T-helper 2 cell (primary cell): ENCODE results near the gene ALDH7A1.
"Not testable (repeated sequence)": the region's sequence is repeated elsewhere in the genome, so short reads cannot be mapped to it uniquely, and the experiment has no call there.

ENCODE experiments used
- DNase-seq, 5 experiments: peaks; one replicate each; pipeline versions ENCODE4 v3.0.0 to v3.0.0-alpha.2; 2012 to 2022

Gene ALDH7A1

DNA sequence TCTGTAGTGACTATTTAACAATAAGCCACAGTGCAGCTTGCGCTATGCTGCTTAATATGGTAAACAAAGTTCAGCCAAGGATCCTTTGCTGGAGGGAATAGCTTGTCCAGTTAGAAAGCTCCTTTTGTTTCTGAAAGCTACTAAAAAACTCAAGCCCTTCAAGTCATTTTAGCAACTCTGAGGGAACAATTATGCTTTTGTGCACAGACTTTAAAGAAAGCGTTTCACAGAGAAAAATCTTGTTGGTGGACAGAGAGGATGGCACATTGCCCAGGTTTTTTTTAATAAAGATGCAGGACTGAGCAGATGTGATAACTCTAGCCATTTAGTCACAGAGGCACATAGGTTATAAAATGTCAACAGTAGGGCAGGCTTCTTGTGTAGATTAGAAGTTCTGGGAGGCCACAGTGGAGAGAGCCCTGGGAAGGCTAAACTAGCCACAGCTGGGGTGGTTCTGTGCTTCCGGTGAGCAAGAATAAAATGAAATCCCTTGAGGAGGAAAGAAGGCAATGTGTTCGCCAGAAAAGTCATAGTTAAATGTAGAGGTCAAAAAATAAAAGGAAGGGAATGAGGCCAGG is 63.4 kb downstream of the ALDH7A1 start:
- no peak for DNase-seq

DNA sequence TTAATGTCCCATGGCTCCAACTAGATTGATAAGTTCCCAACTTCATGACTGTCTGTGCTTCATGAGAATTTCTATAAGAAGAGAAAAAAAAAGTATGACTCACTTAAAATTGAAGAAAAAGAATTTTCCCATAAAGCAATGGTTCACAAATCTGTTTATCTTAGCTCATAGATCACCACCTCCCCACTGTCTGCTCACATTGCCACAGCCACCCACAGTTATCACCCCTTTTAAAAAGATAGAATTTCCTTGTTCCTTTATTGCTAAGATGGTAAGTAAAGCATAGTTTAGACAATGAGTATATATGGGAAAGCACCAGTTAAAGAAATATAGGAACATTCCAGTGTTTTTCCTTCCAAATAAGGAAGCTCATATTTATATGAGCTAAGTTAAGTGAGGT is 67.1 kb downstream of the ALDH7A1 start:
- no peak for DNase-seq

DNA sequence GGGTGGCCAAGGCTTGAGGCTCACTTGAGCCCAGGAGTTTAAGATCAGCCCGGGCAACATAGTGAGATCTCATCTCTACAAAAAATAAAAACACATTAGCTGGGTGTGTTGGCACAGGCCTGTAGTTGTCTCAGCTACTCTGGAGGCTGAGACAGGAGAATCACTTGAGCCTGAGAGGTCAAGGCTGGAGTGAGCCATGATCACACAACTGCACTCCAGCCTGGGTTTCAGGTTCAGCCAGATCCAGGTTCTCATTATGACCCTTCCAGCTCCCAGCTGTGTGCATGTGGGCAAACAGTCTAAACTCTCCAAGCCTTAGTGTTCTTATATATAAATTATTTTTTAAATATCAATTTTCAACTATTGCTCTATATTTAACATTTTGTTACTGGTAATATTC is 67.9 kb downstream of the ALDH7A1 start:
- DNase-seq: no peak

DNA sequence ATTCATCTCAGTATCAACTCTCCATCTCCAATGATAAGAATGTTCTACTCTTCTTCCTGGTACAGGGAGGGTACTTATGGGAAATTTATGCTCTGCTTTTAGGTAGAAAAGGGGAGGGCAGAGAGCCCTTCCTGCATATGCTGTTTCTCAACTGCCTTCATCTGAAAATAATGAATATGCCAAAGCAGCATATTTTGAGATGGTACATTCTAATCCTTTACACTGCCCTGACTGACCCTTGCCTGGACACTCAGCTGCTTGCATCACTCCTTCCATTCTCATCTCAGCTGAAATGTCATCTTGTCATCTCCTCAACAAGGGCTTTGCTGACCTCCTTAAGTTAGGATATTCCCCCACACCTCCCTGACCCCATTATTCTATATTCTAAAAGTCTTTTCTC is 68.5 kb downstream of the ALDH7A1 start:
- DNase-seq: no peak

DNA sequence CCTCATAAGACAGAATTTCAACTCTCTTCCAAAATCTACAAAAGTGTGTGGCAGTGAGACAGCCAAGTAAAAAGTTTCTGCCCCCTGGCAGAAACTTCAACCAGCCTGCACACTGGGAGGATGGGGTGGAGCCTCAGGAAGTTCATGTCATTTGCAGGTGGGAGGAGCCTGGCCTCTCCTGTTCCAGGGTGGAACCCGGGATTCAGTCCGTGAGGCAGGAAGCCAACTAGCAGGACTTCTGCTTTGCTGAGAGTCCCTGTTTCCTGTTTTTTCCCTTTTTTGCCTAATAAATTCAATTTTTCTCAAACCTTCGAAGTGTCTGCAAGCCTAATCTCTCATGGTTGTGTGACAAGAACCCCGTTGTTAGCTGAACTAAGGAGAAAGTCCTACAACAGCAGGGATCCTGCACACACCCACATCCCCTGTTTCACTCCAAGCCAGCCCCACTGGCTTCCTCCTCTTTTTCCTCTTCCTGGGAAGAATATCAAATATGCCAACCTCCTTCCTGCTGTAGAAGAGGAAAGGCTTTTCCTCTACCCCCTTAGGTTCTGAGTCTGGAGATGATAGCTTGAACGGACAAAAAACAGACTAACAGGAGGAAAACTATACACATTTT is 69.3 kb downstream of the ALDH7A1 start:
- no peak for DNase-seq

DNA sequence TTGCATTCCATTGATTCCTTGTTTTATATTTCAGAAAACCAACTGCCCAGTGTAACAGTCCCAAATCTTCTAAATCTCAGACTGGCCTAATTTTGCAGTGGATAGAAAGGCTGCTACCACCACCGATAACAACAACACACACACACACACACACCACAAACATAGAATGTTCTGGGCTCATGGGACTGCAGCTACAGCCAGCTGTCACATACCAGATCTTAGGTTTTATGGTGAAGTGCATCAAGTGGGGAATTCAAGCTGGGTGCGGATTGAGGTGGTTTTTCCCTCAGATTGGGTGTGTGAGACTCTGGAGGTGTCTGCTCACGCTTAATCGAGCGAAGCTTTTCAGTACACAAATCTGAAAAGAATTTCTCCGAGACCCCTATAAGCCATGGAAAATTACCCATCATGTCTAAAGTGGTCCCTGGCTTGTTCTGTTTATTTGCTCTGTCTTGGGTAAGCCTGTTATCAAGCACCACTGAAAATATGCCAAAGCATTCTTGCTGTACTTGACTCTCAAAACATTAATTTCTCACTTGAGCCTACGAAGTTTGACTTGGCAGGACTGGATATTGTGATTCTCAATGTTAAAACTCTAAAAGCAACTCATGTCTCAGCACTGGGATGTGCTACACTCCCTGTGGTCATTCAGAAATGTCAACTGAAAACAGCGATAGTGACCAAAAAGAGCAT is 71.1 kb downstream of the ALDH7A1 start:
- DNase-seq: no peak

DNA sequence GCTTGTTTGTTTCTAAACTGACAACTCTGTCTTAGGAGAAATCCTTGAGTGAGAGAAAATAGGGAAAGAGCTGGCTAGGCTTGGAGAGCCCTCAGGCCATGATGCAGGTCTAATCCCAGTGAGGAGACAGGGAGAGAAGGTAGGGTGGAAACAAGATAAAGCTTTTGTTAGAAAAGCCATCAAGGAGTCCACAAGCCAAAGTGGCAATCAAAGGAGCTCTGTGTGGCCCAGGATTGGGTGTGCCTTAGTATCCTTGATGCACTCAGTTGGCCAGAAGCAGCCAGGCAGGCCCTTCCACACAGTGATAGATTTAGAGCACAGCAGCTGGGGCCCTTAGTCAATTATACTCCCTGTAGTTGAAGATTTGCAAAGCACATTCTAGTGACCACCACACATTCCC is 73.9 kb downstream of the ALDH7A1 start:
- no peak for DNase-seq

DNA sequence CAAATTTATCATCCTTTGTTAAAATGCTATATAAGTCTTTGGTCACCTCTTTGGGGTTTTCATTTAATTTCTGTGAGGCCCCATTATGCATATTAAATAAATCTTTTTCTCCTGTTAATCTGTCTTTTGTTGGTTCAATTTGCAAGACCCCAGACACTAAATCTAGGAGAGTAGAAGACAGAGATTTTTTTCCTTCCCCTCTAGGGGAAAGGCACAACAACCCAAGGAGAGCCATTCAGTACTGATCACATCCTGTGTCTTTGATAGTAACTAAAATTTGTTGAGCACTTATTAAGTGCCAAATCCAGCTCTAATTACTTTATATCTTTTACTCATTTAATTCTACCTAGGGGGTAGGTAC is 74.4 kb downstream of the ALDH7A1 start:
- DNase-seq: no peak

DNA sequence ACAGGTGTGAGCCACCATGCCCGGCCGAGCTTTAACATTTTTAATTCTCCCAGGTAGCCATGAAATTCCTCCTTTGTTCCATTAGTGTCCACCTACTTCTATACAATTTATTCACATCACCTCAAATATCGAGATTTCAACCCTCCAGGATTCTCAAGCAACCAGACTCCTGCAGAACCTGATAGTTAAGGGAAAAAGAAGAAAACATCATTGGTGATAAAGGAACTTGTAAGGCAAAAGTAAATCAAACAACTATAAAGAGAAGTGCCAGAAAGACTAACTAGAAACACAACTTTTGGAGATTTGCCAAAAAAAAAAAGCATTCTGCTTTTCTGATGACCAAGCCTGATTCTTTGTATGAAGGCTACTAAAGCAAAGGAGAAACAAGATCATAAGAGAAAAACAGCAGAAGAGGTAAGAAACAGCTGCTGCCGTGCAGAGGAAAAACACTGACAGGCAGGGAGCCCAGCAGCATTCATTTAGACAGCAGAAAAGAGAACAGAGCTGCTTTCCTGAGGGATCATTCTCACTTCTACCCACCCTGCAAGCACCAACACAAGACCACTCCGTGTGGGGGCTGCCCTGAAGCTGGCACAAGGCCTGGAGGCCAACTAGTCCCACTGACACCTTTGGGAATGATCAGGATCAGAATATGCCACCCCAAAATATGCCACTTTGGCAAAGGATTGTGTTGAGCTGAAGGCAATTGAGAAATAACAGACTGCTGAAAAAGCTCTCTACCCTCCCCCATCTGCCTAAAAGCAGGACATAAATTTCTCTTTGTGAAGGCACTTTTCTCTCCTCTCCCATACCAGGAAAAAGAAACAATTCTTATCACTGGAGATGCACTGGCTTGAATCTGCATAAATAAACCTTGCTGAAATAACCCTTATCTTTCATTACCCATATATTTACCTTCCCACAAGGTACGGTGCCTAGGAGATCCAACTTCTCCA is 75.1 kb downstream of the ALDH7A1 start:
- DNase-seq: no peak

DNA sequence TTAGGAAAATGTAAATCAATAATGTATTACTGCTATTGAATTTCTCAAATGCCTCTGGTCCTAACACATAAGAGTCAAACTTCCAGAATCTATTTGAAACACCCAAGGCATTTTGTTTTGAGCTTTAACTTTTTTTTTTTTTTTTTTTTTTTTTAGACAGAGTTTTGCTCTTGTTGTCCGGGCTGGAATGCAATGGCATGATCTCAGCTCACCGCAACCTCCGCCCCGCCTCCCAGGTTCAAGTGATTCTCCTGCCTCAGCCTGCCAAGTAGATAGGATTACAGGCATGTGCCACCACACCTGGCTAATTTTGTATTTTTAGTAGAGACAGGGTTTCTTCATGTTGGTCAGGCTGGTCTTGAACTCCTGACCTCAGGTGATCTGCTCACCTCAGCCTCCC is 75.8 kb downstream of the ALDH7A1 start:
- not testable (repeated sequence) for DNase-seq

DNA sequence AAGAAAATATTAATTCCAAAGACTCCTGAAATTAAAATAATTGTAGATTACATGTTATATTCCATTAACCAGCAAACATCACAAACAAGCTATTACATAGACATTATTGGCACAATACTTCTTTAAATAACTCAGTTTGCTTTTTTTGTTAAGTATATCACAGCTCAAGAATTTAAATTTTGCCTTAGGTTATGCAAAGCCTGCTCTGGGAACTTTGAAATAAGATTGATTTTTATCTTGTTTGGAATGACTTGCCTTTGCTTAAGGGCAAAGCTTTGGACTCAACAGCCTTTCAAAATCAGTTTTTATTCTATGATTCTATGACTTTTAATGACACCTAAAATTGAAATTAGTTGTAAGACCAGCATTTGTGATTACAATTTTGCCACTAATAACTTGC is 78.2 kb downstream of the ALDH7A1 start:
- no peak for DNase-seq

DNA sequence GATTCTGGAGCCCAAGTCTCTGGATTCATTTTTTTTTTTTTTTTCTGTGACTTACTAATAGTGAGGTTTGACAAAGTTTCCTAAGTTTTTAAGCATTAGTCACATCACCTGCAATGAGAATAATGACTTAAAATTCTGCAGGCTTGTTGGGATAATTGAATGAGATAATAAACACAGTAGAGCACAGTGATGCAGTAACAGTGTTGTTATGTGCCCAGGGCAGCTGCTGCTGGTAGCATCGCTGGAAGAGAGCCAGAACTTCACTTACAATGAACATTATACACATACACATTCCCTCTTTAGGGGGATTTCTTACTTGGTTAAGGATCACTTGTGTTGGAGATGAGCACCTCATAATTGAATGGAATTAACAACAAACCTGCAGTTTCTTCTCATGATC is 78.9 kb downstream of the ALDH7A1 start:
- no peak for DNase-seq

DNA sequence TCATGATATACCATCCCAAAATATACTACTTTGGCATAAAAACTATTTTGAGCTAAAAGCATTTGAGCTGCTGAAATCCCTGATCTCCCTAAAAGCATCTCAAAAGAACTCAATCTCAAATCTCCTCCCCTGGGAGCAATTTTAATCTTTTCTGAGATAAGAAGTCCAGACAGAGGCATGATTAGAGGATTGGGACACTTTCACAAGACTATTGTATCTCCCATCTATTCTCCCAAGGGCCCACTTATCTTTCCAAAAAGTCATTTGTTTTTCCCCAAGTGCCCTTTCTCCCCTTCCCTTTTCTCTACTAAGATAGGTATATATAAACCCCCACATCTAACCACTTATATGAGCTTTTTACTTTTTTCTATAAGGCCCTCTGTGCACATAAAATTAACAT is 79.7 kb downstream of the ALDH7A1 start:
- DNase-seq: no peak

DNA sequence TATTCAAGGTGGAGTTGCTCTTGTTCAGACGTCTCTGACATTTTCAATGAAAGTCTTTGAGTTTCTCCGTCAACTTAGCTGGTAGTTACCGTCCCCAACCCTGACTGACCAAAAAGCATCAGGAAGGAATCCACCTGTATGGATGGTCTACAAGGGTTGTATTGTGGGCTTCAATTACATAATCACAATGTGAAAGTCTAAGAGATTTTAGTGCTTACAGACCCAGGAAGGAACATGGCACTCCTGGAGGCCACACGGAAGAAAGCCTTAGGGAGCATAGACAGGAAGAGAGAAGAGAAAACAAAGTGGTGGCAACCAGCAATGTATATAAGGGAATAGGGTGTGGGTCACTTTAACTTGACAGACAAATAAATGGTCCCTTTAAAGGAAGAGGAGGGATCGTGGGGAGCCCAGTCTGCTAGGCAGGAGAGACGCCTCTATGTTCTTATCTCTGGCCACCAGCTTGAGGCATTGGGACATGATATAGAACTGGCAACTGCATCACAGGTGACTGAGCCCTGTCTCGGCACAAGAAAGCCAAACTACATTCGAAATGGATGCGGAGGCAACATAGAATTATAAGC is 80.4 kb downstream of the ALDH7A1 start:
- no peak for DNase-seq

DNA sequence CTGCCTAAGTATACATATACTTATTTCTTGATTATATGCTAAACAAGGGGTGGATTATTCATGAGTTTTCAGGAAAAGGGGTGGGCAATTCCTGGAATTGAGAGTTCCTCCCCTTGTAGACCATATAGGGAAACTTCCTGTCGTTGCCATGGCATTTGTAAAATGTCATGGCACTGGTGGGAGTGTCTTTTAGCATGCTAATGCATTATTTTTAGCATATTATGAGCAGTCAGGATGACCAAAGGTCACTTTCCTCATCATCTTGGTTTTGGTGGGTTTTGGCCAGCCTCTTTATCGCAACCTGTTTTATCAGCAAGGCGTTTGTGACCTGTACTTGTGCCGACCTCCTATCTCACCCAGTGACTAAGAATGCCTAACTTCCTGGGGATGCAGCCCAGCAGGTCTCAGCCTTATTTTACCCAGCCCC is 80.9 kb downstream of the ALDH7A1 start:
- no peak for DNase-seq

DNA sequence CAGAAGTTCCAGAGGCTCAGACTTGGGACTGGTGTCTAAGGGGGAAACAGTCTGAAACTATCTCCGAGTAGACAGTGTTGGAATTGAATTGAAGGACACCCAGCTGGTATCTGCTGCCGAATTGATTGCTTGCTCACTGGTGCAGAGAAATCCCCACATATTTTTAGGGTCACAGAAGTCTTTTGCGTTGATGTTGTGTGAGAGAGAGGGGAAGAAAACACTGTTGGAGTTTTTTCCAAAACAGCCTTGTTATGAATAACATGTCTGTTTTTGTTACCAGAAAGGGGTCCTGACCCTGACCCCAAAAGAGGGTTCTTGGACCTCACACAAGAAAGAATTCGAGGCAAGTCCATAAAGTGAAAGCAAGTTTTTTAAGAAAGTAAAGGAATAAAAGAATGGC is 81.3 kb downstream of the ALDH7A1 start:
- no peak for DNase-seq

DNA sequence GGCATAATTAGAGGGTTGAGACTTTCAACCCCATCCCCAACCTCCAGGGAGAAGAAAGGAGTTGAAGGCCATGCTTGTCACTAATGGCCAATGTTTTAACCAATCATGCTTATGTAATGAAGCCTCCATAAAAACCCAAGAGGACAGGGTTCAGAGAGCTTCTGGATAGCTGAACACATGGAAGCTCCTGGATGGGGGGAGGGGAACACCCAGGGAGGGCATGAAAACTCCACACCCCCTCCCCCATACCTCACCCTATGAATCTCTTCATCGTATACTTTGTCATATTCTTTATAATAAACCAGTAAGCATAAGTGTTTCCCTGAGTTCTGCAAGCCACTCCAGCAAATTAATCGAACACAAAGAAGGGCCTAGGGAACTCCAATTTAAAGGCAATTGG is 81.7 kb downstream of the ALDH7A1 start:
- no peak for DNase-seq

DNA sequence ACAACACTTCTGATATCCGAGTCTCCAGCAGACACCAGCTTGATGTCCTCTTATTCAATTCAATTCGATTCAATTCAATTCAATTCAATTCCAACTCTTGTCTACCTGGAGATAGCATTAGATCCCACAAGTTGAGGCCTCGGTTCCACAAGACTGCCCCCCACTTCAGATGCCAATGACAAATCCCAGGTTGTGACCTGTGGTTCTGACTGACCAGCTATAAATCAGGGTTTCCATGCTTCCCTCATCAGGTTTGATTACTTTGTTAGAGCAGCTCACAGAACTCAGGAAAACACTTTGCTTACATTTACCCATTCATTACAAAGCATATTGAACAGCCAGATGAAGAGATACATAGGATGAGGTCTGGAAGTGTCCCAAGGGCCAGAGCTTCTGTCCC is 82.6 kb downstream of the ALDH7A1 start:
- DNase-seq: no peak

DNA sequence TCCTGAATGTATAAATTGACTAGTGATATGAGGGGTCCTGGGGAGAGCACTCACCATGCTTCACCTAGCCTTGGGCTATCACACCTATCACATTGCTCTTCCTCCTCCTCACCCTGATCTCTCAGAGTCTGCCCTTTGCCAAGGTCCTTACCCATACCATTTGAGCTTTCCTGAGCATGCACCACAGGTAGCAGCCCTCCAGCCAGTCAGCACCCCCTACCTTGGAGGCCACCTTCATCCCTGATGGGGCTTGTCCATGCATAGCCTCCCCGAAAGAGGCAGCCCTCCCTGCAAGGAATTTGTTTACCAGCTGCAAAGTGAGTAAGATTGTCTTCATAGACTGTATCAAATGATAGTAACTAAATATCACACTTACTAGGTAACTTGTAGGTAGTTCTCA is 83.1 kb downstream of the ALDH7A1 start:
- DNase-seq: no peak

DNA sequence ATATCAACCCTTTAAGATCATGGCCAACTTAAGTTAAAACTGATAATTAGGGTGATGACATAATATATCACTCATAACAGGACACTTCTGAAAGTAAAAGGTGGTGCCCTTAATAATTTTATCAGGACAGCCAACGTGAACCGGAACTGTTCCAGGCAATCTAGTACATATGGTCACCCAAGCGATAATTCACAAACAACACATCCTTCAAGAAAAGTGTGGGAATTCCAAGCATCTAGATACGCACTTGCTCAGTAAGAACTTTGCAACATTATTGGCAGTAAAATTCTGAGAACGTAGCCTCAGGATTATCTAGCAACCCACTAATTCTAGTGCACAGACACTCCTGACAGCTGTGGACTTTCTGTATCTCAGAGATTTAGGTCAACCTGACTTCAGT is 85.7 kb downstream of the ALDH7A1 start:
- DNase-seq: no peak

DNA sequence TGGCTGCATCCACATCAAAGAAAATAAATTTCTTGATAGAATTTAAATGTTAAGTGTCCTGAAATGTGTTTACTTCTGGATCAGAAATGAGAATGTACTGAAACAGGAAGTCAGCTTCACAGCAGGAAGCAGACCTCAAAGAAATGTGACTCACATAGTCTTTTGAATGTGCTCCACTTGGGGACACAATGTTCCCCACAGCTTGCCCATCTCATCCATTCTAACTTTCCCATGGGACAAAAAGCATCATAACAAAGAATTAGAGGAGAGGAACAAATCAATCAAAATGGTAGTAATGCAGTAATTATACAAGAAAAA is 86.1 kb downstream of the ALDH7A1 start:
- DNase-seq: peak in 1 of 5 experiments; percentile 48

DNA sequence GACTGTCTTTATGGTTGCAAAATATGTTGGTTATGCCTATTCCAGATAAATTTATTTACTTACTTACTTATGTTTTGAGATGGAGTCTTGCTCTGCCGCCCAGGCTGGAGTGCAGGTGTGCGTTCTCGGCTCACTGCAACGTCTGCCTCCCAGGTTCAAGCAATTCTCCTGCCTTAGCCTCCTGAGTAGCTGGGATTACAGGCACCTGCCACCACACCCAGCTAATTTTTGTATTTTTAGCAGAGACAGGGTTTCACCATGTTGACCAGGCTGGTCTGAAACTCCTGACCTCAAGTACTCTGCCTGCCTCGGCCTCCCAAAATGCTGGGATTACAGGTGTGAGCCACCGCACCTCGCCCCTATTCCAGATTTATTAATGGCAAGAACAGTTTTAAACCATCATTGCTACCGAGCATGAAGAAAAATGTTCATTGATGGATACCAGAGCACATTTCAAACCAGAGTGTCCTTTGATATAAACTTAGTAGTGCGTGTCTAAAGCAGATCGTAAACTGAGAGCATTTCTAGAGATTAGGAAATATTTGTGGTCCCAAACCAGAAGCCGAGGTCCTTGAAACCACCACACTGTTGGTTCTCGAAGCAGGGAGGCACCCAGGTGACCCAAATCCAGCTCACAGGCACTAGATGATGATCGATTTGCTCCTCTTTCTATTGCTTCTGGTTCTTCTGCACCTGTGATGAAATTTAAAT is 86.6 kb downstream of the ALDH7A1 start:
- DNase-seq: peak in 1 of 5 experiments; percentile 36

DNA sequence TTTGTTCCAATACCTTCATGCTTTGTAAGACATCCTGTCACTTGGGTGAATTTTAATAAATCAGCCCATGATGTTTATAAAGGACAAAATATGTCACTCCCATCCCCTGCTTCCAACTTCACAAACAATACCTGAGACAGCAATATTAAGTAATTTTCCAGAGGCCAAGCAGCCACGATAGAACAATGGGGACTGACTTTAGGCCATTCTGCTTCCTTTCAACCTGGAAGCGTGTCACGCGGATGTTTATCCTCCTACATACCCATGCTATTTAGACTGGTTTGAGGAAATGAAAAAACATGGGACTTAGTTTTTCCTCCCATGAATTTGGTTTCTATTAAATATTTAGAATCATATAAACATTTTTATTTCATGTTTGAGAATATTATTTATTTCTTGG is 88.9 kb downstream of the ALDH7A1 start:
- DNase-seq: no peak
